Gastroesophageal sphincter (tissue), 4 donors: ENCODE measurements around the gene INPP5A. TPM values are rescaled to one million over a fixed set of nuclear protein-coding genes. Genes with fewer than 3 reads are reported as not detected.

ENCODE experiments used
- ATAC-seq: fragments of 150-250 bp; one replicate; pipeline ENCODE4 v1.9.1; 2016; ENCODE audit warnings: mild to moderate bottlenecking, moderate library complexity
- H3K27ac ChIP-seq, 4 donors: fragments of 200-600 bp; sonication (generic) in 3 of 4; 1 replicate in 3 of 4; 2 replicates in 1 of 4; pipeline ENCODE4 v1.5.1; 2016 to 2019
- H3K27me3 ChIP-seq: fragments of 200-600 bp; sonication (generic); one replicate; pipeline ENCODE4 v1.5.1; 2019
- H3K36me3 ChIP-seq, 2 donors: fragments of 200-600 bp; sonication (generic); one replicate each; pipeline ENCODE4 v1.5.1; 2019; ENCODE audit warnings: control low read depth in 1 of 2
- H3K4me1 ChIP-seq, 3 donors: fragments of 200-600 bp; sonication (generic); 1 replicate in 2 of 3; 2 replicates in 1 of 3; pipeline ENCODE4 v1.5.1; 2016 to 2019; ENCODE audit warnings: control low read depth in 2 of 3
- H3K4me3 ChIP-seq, 2 donors: fragments of 200-600 bp; sonication (generic); one replicate each; pipeline ENCODE4 v1.5.1; 2019; ENCODE audit warnings: mild to moderate bottlenecking in 1 of 2, moderate library complexity in 1 of 2
- H3K9me3 ChIP-seq, 3 donors: fragments of 200-600 bp; sonication (generic); one replicate each; pipeline ENCODE4 v1.5.1; 2017 to 2019; ENCODE audit warnings: control low read depth in 2 of 3
- CTCF ChIP-seq, 4 experiments: fragments of 200-600 bp in 2 of 4; fragments of 450-650 bp in 2 of 4; sonication (generic) in 1 of 4; IDR thresholded peaks; one replicate each; pipeline ENCODE4 v1.5.1; 2017 to 2019; ENCODE audit warnings: antibody characterized with exemption in 4 of 4, mild to moderate bottlenecking in 2 of 4, moderate library complexity in 2 of 4
- EP300 ChIP-seq: sonication (generic); formaldehyde crosslinking; IDR thresholded peaks from one replicate; pipeline ENCODE4 v1.6.1; 2017; ENCODE audit warnings: antibody characterized with exemption, mild to moderate bottlenecking
- POLR2A ChIP-seq, 2 donors: fragments of 450-650 bp; IDR thresholded peaks; one replicate each; pipeline ENCODE4 v1.6.1; 2017; ENCODE audit warnings: antibody characterized with exemption in 2 of 2, mild to moderate bottlenecking in 2 of 2, moderate library complexity in 1 of 2
- POLR2AphosphoS5 ChIP-seq: sonication (generic); formaldehyde crosslinking; IDR thresholded peaks from one replicate; pipeline ENCODE4 v1.6.1; 2017; ENCODE audit warnings: antibody characterized with exemption
- WGBS, 2 donors: methylation state at CpG; one replicate each; pipeline ENCODE4 v1.1.5; 2018; ENCODE audit warnings: low coverage in 1 of 2; 5-methylcytosine and 5-hydroxymethylcytosine counted together
- total RNA-seq, 4 donors: library from RNA; depleted of rRNA; stranded (reverse); fragments of >200 nt; gene quantifications; one replicate each; pipeline ENCODE4 v1.1.0, GENCODE V29; 2016

INPP5A gene
- total RNA-seq, 4 donors from 2014 or later, result 111 to 288 (median 215) TPM

- peaks cover 0 to 8% of the 10 kb centered on the region in 2 donors for H3K36me3 ChIP-seq
- no peaks in the 10 kb centered on the region for H3K9me3 ChIP-seq
- peak overlapping the region in 2 of 4 donors; percentile 71 to 77 for H3K27ac ChIP-seq
- TF ChIP-seq CTCF (IDR thresholded peaks at IDR 0.05), result no peak
- no peak for TF ChIP-seq EP300
- no peak for TF ChIP-seq POLR2A (IDR thresholded peaks at IDR 0.05)
- no peak for TF ChIP-seq POLR2AphosphoS5
- ATAC-seq, result no peak
- peaks cover 8 to 100% (median 47%) of the 10 kb centered on the region in 3 donors for H3K4me1 ChIP-seq
- 66 to 74% methylated on average over 3 to 4 of the region's 28 CpGs for WGBS, 2 donors
- no peaks in the 10 kb centered on the region for H3K27me3 ChIP-seq
- H3K4me3 ChIP-seq, result peak overlapping the region in 1 of 2 donors; percentile 25
These were observed 68.5 kb downstream of the INPP5A start for GRCh38 chr10:132606031-132606491.

GRCh38 chr10:132606536-132607316 lies 69.1 kb downstream of the INPP5A start:
- TF ChIP-seq CTCF (IDR thresholded peaks at IDR 0.05), result no peak
- TF ChIP-seq EP300, result no peak
- TF ChIP-seq POLR2A (IDR thresholded peaks at IDR 0.05), result no peak
- no peak for TF ChIP-seq POLR2AphosphoS5
- peak; percentile 23 for ATAC-seq
- H3K4me3 ChIP-seq, result peak overlapping the region in 1 of 2 donors; percentile 25
- no peaks in the 10 kb centered on the region for H3K27me3 ChIP-seq
- H3K4me1 ChIP-seq, result peaks cover 8 to 100% (median 47%) of the 10 kb centered on the region in 3 donors
- WGBS, 2 donors, result 30 to 49% methylated on average over 5 to 16 of the region's 40 CpGs
- peaks cover 0 to 8% of the 10 kb centered on the region in 2 donors for H3K36me3 ChIP-seq
- no peaks in the 10 kb centered on the region for H3K9me3 ChIP-seq
- peak overlapping the region in 3 of 4 donors; percentile 19 to 77 (median 71) for H3K27ac ChIP-seq

GRCh38 chr10:132607491-132607890 lies 69.9 kb downstream of the INPP5A start:
- H3K4me3 ChIP-seq, result peak overlapping the region in 1 of 2 donors; percentile 25
- peak overlapping the region in 2 of 4 donors; percentile 71 to 77 for H3K27ac ChIP-seq
- peaks cover 8 to 100% (median 47%) of the 10 kb centered on the region in 3 donors for H3K4me1 ChIP-seq
- H3K36me3 ChIP-seq, result peaks cover 0 to 8% of the 10 kb centered on the region in 2 donors
- H3K9me3 ChIP-seq, result no peaks in the 10 kb centered on the region
- ATAC-seq, result no peak
- no peaks in the 10 kb centered on the region for H3K27me3 ChIP-seq
- 17% methylated on average over 1 of the region's 20 CpGs; no CpG with 5 or more reads in 1 of the 2 donors for WGBS, 2 donors
- TF ChIP-seq EP300, result no peak
- no peak for TF ChIP-seq CTCF (IDR thresholded peaks at IDR 0.05)
- no peak for TF ChIP-seq POLR2A (IDR thresholded peaks at IDR 0.05)
- TF ChIP-seq POLR2AphosphoS5, result no peak

- peaks cover 8 to 100% (median 41%) of the 10 kb centered on the region in 3 donors for H3K4me1 ChIP-seq
- WGBS, 2 donors, result 52 to 76% methylated on average over 2 to 4 of the region's 25 CpGs
- H3K4me3 ChIP-seq, result peak overlapping the region in 1 of 2 donors; percentile 19
These were observed 70.4 kb downstream of the INPP5A start for GRCh38 chr10:132607961-132608495.

More at GRCh38 chr10:132607961-132608495, 70.4 kb downstream of the INPP5A start:
- no peaks in the 10 kb centered on the region for H3K27me3 ChIP-seq
- H3K27ac ChIP-seq, result peak overlapping the region in 2 of 4 donors; percentile 71 to 77
- TF ChIP-seq CTCF (IDR thresholded peaks at IDR 0.05) (no peak), POLR2AphosphoS5 (no peak), EP300 (no peak), POLR2A (IDR thresholded peaks at IDR 0.05) (no peak)
- peak; percentile 33 for ATAC-seq
- H3K36me3 ChIP-seq, result peaks cover 0 to 8% of the 10 kb centered on the region in 2 donors
- H3K9me3 ChIP-seq, result no peaks in the 10 kb centered on the region
